BLaER1 (cell line): ENCODE measurements around the gene FAM107B.

Source experiments
- H3K27ac ChIP-seq: shearing (Covaris generic); formaldehyde crosslinking; 2 replicates; pipeline ENCODE4 v1.8.1; 2022
- H3K27me3 ChIP-seq: shearing (Covaris generic); formaldehyde crosslinking; 2 replicates; pipeline ENCODE4 v1.8.1; 2022
- H3K36me3 ChIP-seq: shearing (Covaris generic); formaldehyde crosslinking; 2 replicates; pipeline ENCODE4 v1.8.1; 2022
- H3K4me1 ChIP-seq: shearing (Covaris generic); formaldehyde crosslinking; 2 replicates; pipeline ENCODE4 v1.8.1; 2022
- H3K4me2 ChIP-seq: shearing (Covaris generic); formaldehyde crosslinking; 2 replicates; pipeline ENCODE4 v1.8.1; 2022
- H3K4me3 ChIP-seq: shearing (Covaris generic); formaldehyde crosslinking; 2 replicates; pipeline ENCODE4 v1.8.1; 2022
- H3K9ac ChIP-seq: shearing (Covaris generic); formaldehyde crosslinking; 2 replicates; pipeline ENCODE4 v1.8.1; 2022
- H3K9me3 ChIP-seq: shearing (Covaris generic); formaldehyde crosslinking; 2 replicates; pipeline ENCODE4 v1.8.1; 2022
- H4K20me1 ChIP-seq: shearing (Covaris generic); formaldehyde crosslinking; 2 replicates; pipeline ENCODE4 v1.8.1; 2022
- Cebpa-rat ChIP-seq: shearing (Covaris generic); IDR thresholded peaks from 2 replicates; pipeline ENCODE4 v1.8.1; 2022

Gene FAM107B

DNA sequence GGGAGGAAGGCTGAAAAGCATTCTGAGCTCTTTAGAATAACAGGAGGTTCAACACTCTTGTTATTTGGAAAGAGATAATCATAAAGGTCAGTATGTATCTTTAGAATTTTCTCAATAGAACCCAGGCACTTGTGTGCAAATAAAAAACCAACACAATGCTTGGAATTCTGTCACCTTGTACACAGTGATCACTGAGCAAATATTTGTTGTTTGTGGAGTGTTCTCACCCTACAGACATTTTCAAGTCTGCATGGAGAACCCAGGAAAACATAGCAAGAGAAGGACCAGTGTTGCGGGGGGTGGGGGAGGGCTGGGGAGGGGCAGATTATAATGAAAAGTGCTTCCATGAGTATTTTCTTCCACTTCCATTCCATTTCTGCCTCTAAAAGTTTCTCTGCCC, 87.4 kb downstream of the FAM107B start:
- H3K4me2 ChIP-seq = no peak overlapping the region
- no peak overlapping the region for H3K27ac ChIP-seq
- no peak for TF ChIP-seq Cebpa-rat

DNA sequence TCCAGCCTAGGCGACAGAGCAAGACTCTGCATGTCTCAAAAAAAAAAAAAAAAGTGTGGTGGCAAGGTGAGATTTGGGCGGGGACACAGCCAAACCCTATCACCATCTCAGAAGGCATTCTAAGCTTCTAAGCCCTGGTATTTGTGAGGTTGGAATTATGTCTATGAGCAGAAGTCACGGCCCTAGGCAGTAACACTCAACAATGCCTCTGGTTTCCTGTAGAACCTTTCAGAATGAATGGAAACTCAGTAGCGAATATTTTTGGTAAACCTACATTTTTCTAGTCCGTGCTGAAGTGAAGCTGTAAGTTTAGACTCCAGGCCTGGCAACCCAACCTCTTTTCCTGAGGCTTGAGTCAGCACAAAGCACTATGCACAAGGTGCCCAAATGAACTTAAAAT, 88.3 kb downstream of the FAM107B start:
- TF ChIP-seq Cebpa-rat = no peak
- no peaks in the 10 kb centered on the region for H3K27me3 ChIP-seq
- H3K27ac ChIP-seq = no peak overlapping the region
- no peak overlapping the region for H3K9ac ChIP-seq
- H3K4me3 ChIP-seq = no peak overlapping the region
- no peaks in the 10 kb centered on the region for H3K36me3 ChIP-seq
- peaks cover 41% of the 10 kb centered on the region for H3K4me1 ChIP-seq
- H4K20me1 ChIP-seq = no peaks in the 10 kb centered on the region
- no peaks in the 10 kb centered on the region; the same call in 1 of the 2 replicates for H3K9me3 ChIP-seq
- H3K4me2 ChIP-seq = no peak overlapping the region

More for the DNA sequence above, 87.4 kb downstream of the FAM107B start:
- Histone ChIP-seq H3K36me3 (no peaks in the 10 kb centered on the region), H3K27me3 (no peaks in the 10 kb centered on the region), H3K9me3 (no peaks in the 10 kb centered on the region; the same call in 1 of the 2 replicates), H4K20me1 (no peaks in the 10 kb centered on the region), H3K9ac (no peak overlapping the region), H3K4me3 (no peak overlapping the region), H3K4me1 (peaks cover 41% of the 10 kb centered on the region)

DNA sequence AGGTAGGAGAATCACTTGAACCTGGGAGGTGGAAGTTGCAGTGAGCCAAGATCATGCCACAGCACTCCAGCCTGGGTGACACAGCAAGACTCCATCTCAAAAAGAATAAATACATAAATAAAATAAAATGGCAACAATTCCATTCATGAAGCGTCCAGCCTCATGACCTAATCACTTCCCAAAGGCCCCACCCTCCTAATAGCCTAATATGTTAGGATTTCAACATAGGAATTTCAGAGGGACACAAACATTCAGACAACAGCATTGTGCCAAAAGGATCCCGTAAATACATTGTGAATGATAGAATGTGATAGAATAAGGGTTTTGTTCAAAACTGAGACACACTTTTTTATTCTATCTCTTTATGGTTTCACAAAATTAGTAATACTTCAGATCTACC, 90.3 kb downstream of the FAM107B start:
- no peak overlapping the region for H3K9ac ChIP-seq
- H3K4me1 ChIP-seq = peaks cover 28% of the 10 kb centered on the region
- TF ChIP-seq Cebpa-rat = no peak
- H3K4me3 ChIP-seq = no peak overlapping the region
- no peaks in the 10 kb centered on the region; the same call in 1 of the 2 replicates for H3K9me3 ChIP-seq
- H3K36me3 ChIP-seq = no peaks in the 10 kb centered on the region
- H3K27ac ChIP-seq = no peak overlapping the region
- no peaks in the 10 kb centered on the region for H4K20me1 ChIP-seq
- H3K27me3 ChIP-seq = no peaks in the 10 kb centered on the region
- no peak overlapping the region for H3K4me2 ChIP-seq

DNA sequence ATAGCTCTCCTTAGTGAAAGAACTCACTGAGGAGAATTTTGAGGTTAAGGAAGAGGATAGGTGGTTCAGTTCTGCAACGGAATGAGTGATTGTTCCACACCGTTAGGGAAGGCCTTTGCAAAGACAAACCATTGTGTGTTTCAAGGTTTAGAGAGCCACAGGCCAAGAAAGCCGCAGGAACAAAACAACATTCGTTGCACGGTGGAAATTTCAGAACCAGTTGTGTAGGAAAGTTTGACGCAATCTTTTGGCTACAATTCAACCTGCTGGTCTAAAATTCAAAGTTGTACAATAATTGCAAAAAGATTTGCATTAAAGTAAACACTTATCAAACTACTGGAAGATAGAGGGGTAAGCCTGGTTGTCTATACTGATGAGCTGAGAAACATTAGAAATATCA, 91.4 kb downstream of the FAM107B start:
- H3K9ac ChIP-seq = no peak overlapping the region

DNA sequence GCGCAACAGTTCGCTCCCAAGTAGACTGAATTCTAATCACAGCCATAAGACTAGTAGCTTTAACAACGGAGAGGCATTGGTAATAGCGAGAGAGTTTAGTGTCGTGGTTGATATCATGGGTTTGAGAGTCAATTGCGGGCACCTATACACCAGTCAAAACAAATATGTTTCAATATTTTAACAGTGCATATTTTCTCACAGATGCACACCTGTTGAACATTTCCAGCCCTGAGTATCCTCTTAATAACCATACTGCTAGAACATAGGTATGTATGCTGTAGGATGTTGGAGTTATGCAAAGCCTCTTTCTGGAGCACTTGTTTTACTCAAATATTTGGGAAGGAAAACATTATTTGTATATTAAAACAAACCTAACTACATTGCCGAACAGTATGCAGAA, 92.9 kb downstream of the FAM107B start:
- no peaks in the 10 kb centered on the region for H3K36me3 ChIP-seq
- no peak for TF ChIP-seq Cebpa-rat
- no peaks in the 10 kb centered on the region for H3K27me3 ChIP-seq
- H3K9ac ChIP-seq = no peak overlapping the region
- peaks cover 6% of the 10 kb centered on the region for H3K4me1 ChIP-seq
- H4K20me1 ChIP-seq = no peaks in the 10 kb centered on the region
- no peak overlapping the region for H3K4me3 ChIP-seq
- H3K9me3 ChIP-seq = no peaks in the 10 kb centered on the region; the same call in 1 of the 2 replicates
- no peak overlapping the region for H3K4me2 ChIP-seq
- no peak overlapping the region for H3K27ac ChIP-seq

More for the DNA sequence above, 91.4 kb downstream of the FAM107B start:
- no peak for TF ChIP-seq Cebpa-rat
- Histone ChIP-seq H3K4me2 (no peak overlapping the region), H4K20me1 (no peaks in the 10 kb centered on the region), H3K4me1 (peaks cover 17% of the 10 kb centered on the region), H3K36me3 (no peaks in the 10 kb centered on the region), H3K27me3 (no peaks in the 10 kb centered on the region), H3K4me3 (no peak overlapping the region), H3K9me3 (no peaks in the 10 kb centered on the region; the same call in 1 of the 2 replicates), H3K27ac (no peak overlapping the region)

DNA sequence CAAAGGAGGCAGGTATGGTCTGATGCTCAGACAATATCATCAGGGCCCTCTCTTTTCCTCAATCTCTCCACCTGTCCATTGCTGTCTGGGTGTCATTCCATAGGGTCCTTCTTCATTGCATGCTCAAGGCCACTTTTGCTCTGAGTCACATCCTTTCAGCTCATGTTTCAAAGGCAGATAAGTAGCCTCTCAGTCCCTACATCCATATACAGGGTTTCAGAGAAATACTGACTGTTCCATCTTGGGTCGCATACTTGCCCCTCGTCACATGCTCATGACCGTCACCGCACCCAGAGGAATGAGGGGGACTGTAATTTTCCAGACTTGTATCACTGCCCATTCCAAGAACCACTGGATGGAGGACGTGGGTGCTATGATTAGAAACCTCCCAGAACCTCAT, 93.4 kb downstream of the FAM107B start:
- Histone ChIP-seq H3K36me3 (no peaks in the 10 kb centered on the region), H3K4me3 (no peak overlapping the region), H3K4me1 (peaks cover under 1% of the 10 kb centered on the region; the same call in 1 of the 2 replicates), H3K9ac (no peak overlapping the region), H4K20me1 (no peaks in the 10 kb centered on the region), H3K27ac (no peak overlapping the region), H3K4me2 (no peak overlapping the region), H3K27me3 (no peaks in the 10 kb centered on the region), H3K9me3 (no peaks in the 10 kb centered on the region; the same call in 1 of the 2 replicates)
- TF ChIP-seq Cebpa-rat = no peak

DNA sequence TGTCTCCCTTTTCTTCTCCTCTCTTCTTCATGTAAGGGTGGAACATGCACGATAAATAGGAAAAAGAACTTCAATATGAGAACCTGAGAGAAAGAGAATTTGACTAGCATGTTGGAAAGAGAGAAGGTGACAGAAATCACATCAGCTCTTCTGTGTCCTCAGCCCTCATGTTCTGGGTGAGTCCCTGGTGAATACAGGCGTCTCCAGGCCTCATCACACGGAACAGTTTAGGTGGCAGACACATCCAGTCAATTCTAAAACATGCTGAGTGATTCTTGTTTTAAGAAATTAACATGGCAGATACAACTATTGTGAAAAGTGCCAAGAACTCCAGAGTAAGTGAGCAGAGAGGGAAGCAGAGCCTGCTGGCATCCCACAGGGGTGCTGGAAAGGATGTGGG, 96.1 kb downstream of the FAM107B start:
- no peaks in the 10 kb centered on the region for H4K20me1 ChIP-seq
- TF ChIP-seq Cebpa-rat = no peak
- H3K27me3 ChIP-seq = no peaks in the 10 kb centered on the region
- no peak overlapping the region for H3K4me2 ChIP-seq
- no peaks in the 10 kb centered on the region for H3K9me3 ChIP-seq
- H3K4me3 ChIP-seq = no peak overlapping the region
- no peaks in the 10 kb centered on the region for H3K4me1 ChIP-seq
- H3K9ac ChIP-seq = no peak overlapping the region
- H3K36me3 ChIP-seq = no peaks in the 10 kb centered on the region
- no peak overlapping the region for H3K27ac ChIP-seq

DNA sequence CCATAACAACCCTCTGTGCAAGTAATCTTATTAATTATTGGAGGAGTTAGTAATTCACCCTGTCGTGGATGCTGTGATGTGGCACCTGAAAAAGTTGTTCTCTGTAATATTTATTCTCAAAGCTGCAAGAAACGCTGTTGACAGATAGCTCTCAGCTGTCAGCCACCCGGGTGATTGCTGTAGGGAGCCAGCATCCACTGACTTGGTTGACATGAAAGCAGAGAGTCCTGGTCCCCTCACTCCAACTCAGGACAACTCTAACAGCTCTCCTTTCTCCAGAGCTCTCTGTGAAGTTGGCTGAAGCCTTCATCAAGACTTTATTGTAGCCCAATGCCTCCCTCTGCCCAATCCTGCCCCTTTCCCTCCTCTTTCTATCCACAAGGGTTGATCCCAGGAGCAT, 98.0 kb downstream of the FAM107B start:
- TF ChIP-seq Cebpa-rat = no peak
- Histone ChIP-seq H3K4me2 (no peak overlapping the region), H3K36me3 (no peaks in the 10 kb centered on the region)

DNA sequence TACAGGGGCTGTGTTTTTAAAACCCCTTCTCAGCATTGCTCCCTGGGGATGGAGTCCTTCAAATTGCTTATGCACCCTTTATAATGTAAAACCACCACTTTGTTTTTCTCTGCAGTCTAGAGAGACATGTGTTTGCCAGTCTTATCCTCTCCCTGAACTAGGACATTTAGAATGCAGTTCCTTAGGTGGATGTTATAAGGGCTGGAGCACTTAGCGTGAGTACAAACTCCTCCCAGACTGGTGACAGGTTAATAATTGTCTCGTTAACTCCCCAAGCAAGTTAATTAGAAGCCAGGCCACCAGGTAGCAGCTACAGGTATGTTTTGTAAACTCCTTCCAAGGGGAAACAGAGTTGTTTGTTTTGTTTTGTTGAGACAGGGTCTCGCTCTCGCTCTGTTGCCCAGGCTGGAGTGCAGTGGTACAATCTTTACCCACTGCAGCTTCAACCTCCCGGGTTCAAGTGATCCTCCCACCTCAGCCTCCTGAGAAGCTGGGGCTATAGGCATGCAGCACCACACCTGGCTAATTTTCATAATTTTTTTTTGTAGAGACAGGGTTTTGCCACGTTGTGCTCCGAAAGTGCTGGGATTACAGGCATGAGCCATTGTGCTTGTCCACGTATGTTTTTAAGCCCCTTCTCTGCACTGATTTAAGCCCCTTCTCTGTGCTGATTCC, 100.2 kb downstream of the FAM107B start:
- Histone ChIP-seq H3K27ac (no peak overlapping the region), H3K9ac (no peak overlapping the region), H4K20me1 (no peaks in the 10 kb centered on the region), H3K4me1 (no peaks in the 10 kb centered on the region), H3K36me3 (no peaks in the 10 kb centered on the region), H3K4me2 (no peak overlapping the region), H3K9me3 (peaks cover 13% of the 10 kb centered on the region), H3K27me3 (no peaks in the 10 kb centered on the region), H3K4me3 (no peak overlapping the region)
- TF ChIP-seq Cebpa-rat = no peak

More for the DNA sequence above, 98.0 kb downstream of the FAM107B start:
- no peaks in the 10 kb centered on the region for H4K20me1 ChIP-seq
- no peak overlapping the region for H3K9ac ChIP-seq
- no peak overlapping the region for H3K4me3 ChIP-seq
- H3K9me3 ChIP-seq = peaks cover 4% of the 10 kb centered on the region; the same call in 1 of the 2 replicates
- no peaks in the 10 kb centered on the region for H3K4me1 ChIP-seq
- H3K27me3 ChIP-seq = no peaks in the 10 kb centered on the region
- H3K27ac ChIP-seq = no peak overlapping the region

DNA sequence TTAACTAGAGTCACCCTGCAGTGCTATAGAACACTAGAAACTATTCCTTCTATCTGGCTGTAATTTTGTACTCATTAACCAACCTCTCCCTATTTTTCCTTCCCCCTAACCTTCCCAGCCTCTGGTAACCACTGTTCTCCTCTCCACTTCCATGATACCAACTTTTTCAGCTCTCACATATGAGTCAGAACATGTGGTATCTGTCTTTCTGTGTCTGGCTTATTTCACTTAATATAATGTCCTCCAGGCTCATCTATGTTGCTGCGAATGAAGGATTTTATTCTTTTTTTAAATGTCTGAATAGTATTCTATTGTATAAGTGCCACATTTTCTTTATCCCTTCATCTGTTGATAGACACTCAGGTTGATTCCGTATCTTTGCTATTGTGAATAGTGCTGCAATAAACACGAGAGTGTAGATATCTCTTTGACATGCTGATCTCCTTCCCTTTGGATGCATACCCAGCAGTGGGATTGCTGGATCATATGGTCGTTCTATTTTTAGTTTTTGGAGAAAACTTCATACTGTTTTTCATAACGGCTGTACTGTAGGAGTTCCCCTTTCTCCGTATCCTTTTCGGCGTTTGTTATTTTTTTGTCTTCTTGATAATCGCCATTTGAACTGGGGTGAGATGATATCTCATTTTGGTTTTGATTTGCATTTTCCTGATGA, 101.4 kb downstream of the FAM107B start:
- H3K4me3 ChIP-seq = no peak overlapping the region
- H3K27ac ChIP-seq = no peak overlapping the region
- H3K36me3 ChIP-seq = no peaks in the 10 kb centered on the region

More for the DNA sequence above, 101.4 kb downstream of the FAM107B start:
- no peak for TF ChIP-seq Cebpa-rat
- H3K27me3 ChIP-seq = no peaks in the 10 kb centered on the region
- peaks cover 13% of the 10 kb centered on the region for H3K9me3 ChIP-seq
- no peaks in the 10 kb centered on the region for H4K20me1 ChIP-seq
- H3K4me1 ChIP-seq = no peaks in the 10 kb centered on the region
- no peak overlapping the region for H3K9ac ChIP-seq
- no peak overlapping the region for H3K4me2 ChIP-seq
